Urothelium cell line (cell line): ENCODE data around the gene PTPRD.

Experiments
- DNase-seq: peaks from one replicate; pipeline ENCODE4 v3.0.0; 2011; ENCODE audit warnings: low spot score, mixed read lengths
- FAIRE-seq: peaks from 2 replicates; lab custom pipeline; 2011; peaks lifted over from hg19 to GRCh38; lab: Jason Lieb, UNC

The PTPRD gene

GRCh38 chr9:9917400-9917799 lies 695.4 kb downstream of the PTPRD start:
- FAIRE-seq (no peak), DNase-seq (no peak)

- DNase-seq (no peak), FAIRE-seq (no peak)
Measured at GRCh38 chr9:9914174-9914573, 698.6 kb downstream of the PTPRD start.

GRCh38 chr9:9913276-9913832 lies 699.4 kb downstream of the PTPRD start:
- FAIRE-seq: no peak

GRCh38 chr9:9912459-9912858 lies 700.3 kb downstream of the PTPRD start:
- DNase-seq: no peak
- no peak for FAIRE-seq

More at GRCh38 chr9:9913276-9913832, 699.4 kb downstream of the PTPRD start:
- DNase-seq: no peak

- no peak for DNase-seq
- no peak for FAIRE-seq
Measured at GRCh38 chr9:9905736-9906135, 707.1 kb downstream of the PTPRD start.

GRCh38 chr9:9904041-9904440 lies 708.8 kb downstream of the PTPRD start:
- DNase-seq: no peak
- FAIRE-seq: no peak

- DNase-seq: no peak
- FAIRE-seq: no peak
Measured at GRCh38 chr9:9901624-9902023, 711.2 kb downstream of the PTPRD start.

- no peak for DNase-seq
- no peak for FAIRE-seq
Measured at GRCh38 chr9:9893837-9894236, 719.0 kb downstream of the PTPRD start.

- FAIRE-seq (no peak), DNase-seq (no peak)
Measured at GRCh38 chr9:9892217-9892616, 720.6 kb downstream of the PTPRD start.

- FAIRE-seq (no peak), DNase-seq (no peak)
Measured at GRCh38 chr9:9881692-9882091, 731.1 kb downstream of the PTPRD start.

GRCh38 chr9:9874270-9874669 lies 738.5 kb downstream of the PTPRD start:
- DNase-seq (no peak), FAIRE-seq (no peak)

GRCh38 chr9:9862235-9862810 lies 750.5 kb downstream of the PTPRD start:
- no peak for FAIRE-seq
- no peak for DNase-seq

- no peak for FAIRE-seq
- no peak for DNase-seq
Measured at GRCh38 chr9:9855177-9856078, 757.4 kb downstream of the PTPRD start.

- FAIRE-seq (no peak), DNase-seq (no peak)
Measured at GRCh38 chr9:9847750-9848149, 765.1 kb downstream of the PTPRD start.

GRCh38 chr9:9846557-9846956 lies 766.2 kb downstream of the PTPRD start:
- FAIRE-seq (no peak), DNase-seq (no peak)

- DNase-seq: no peak
- no peak for FAIRE-seq
Measured at GRCh38 chr9:9820436-9820835, 792.4 kb downstream of the PTPRD start.

- FAIRE-seq (no peak), DNase-seq (no peak)
Measured at GRCh38 chr9:9819886-9820285, 792.9 kb downstream of the PTPRD start.

- DNase-seq: no peak
- FAIRE-seq: no peak
Measured at GRCh38 chr9:9817176-9817575, 795.6 kb downstream of the PTPRD start.

GRCh38 chr9:9804109-9804508 lies 808.7 kb downstream of the PTPRD start:
- FAIRE-seq (no peak), DNase-seq (no peak)

- FAIRE-seq (no peak), DNase-seq (no peak)
Measured at GRCh38 chr9:9799287-9799686, 813.5 kb downstream of the PTPRD start.

- no peak for DNase-seq
- no peak for FAIRE-seq
Measured at GRCh38 chr9:9792144-9792857, 820.5 kb downstream of the PTPRD start.
